Astrocyte (in vitro differentiated cells and primary cell): ENCODE data around the gene OR8B8. TPM values are rescaled to one million over a fixed set of nuclear protein-coding genes. Genes with fewer than 3 reads are reported as not detected.

Source experiments
- DNase-seq: peaks from one replicate; pipeline ENCODE4 v3.0.0-alpha.2; 2010; ENCODE audit warnings: low read depth
- FAIRE-seq: peaks from 2 replicates; lab custom pipeline; 2011; peaks lifted over from hg19 to GRCh38; lab: Jason Lieb, UNC
- H2AFZ ChIP-seq: 2 replicates; pipeline ENCODE4 v1.6.0; 2012; ENCODE audit warnings: low read depth, low read length, inconsistent platforms
- H3K27ac ChIP-seq: 2 replicates; pipeline ENCODE4 v1.5.1; 2011; ENCODE audit warnings: low read depth, low read length, inconsistent platforms
- H3K27me3 ChIP-seq: 2 replicates; pipeline ENCODE4 v1.6.0; 2011; ENCODE audit warnings: low read length, inconsistent platforms; ENCODE audit not compliant: insufficient read depth
- H3K36me3 ChIP-seq: 2 replicates; pipeline ENCODE4 v1.5.1; 2011; ENCODE audit warnings: low read length, inconsistent platforms; ENCODE audit not compliant: insufficient read depth
- H3K4me1 ChIP-seq: 2 replicates; pipeline ENCODE4 v1.5.1; 2011; ENCODE audit warnings: low read length, inconsistent platforms; ENCODE audit not compliant: insufficient read depth
- H3K4me2 ChIP-seq: 2 replicates; pipeline ENCODE4 v1.6.0; 2012; ENCODE audit warnings: low read length, inconsistent platforms
- H3K4me3 ChIP-seq: 2 replicates; pipeline ENCODE4 v1.5.1; 2011; ENCODE audit warnings: low read depth, mild to moderate bottlenecking, low read length, inconsistent platforms; ENCODE audit not compliant: insufficient read depth
- H3K79me2 ChIP-seq: 2 replicates; pipeline ENCODE4 v1.6.0; 2012; ENCODE audit warnings: mild to moderate bottlenecking, low read length, inconsistent platforms; ENCODE audit not compliant: insufficient read depth
- H3K9ac ChIP-seq: 2 replicates; pipeline ENCODE4 v1.6.0; 2012; ENCODE audit warnings: mild to moderate bottlenecking, low read length, inconsistent platforms
- H3K9me3 ChIP-seq: 2 replicates; pipeline ENCODE4 v1.5.1; 2012; ENCODE audit warnings: low read depth, mild to moderate bottlenecking, low read length, inconsistent platforms; ENCODE audit not compliant: insufficient read depth
- H4K20me1 ChIP-seq: 2 replicates; pipeline ENCODE4 v1.6.0; 2012; ENCODE audit warnings: low read length, inconsistent platforms; ENCODE audit not compliant: insufficient read depth
- H3K27ac Mint-ChIP-seq: one replicate; pipeline ENCODE4 v1.8.0; 2021; ENCODE audit warnings: mild to moderate bottlenecking, mixed read lengths; ENCODE audit not compliant: unreplicated experiment
- H3K27me3 Mint-ChIP-seq: one replicate; pipeline ENCODE4 v1.8.0; 2021; ENCODE audit warnings: low read depth, mixed read lengths; ENCODE audit not compliant: unreplicated experiment
- H3K36me3 Mint-ChIP-seq: one replicate; pipeline ENCODE4 v1.8.0; 2021; ENCODE audit warnings: low read depth, mixed read lengths; ENCODE audit not compliant: unreplicated experiment
- H3K4me1 Mint-ChIP-seq: one replicate; pipeline ENCODE4 v1.8.0; 2021; ENCODE audit warnings: low read depth, mixed read lengths; ENCODE audit not compliant: unreplicated experiment
- H3K4me3 Mint-ChIP-seq: one replicate; pipeline ENCODE4 v1.8.0; 2021; ENCODE audit warnings: mild to moderate bottlenecking, moderate library complexity, mixed read lengths; ENCODE audit not compliant: unreplicated experiment
- H3K9me3 Mint-ChIP-seq: one replicate; pipeline ENCODE4 v1.8.0; 2021; ENCODE audit warnings: mild to moderate bottlenecking, mixed read lengths; ENCODE audit not compliant: unreplicated experiment
- EZH2 ChIP-seq: IDR thresholded peaks from 2 replicates; pipeline ENCODE4 v1.6.1; 2012; ENCODE audit warnings: mild to moderate bottlenecking, low read length, inconsistent platforms; ENCODE audit not compliant: insufficient read depth
- total RNA-seq: library from RNA; stranded (reverse); gene quantifications from 2 replicates; pipeline ENCODE4 v1.2.1, GENCODE V29; 2021
- TF ChIP-seq, protein P1 (sequence below): IDR thresholded peaks from 2 replicates; pipeline ENCODE4 v1.5.1; 2011; ENCODE audit warnings: low read depth, mild to moderate bottlenecking, inconsistent platforms, low read length, moderate library complexity; ENCODE audit not compliant: insufficient read depth

The OR8B8 gene
- total RNA-seq, 1 donor from 2014 or later, result not detected

DNA sequence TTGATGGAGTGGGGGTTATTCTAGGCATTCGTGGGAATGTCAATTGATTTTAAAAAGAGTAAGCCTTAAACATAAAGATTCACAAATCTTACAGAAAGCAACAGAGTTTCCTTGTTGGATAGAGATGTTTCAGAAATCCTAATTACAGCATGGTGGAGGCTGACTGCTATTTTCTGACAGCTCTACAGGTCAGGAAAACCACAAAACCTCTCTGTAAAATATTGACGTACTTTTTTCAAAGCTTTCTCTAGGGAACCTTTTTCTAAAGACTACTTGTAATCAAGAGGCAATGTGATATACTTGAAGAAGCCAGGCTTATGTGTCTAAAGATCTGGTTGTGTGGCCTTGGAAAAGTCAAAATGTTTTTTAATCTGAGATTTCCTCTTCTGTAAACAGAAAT lies 9.1 kb upstream of the OR8B8 start:
- Histone ChIP-seq H3K27me3 (no peaks in the 10 kb centered on the region), H3K4me3 (no peak overlapping the region), H3K27ac (no peak overlapping the region), H2AFZ (no peak overlapping the region), H3K9me3 (no peaks in the 10 kb centered on the region), H3K4me2 (no peak overlapping the region), H4K20me1 (no peaks in the 10 kb centered on the region), H3K4me1 (no peaks in the 10 kb centered on the region), H3K79me2 (no peaks in the 10 kb centered on the region), H3K36me3 (no peaks in the 10 kb centered on the region), H3K9ac (no peak overlapping the region)
- TF ChIP-seq EZH2, result no peak
- TF ChIP-seq, protein P1, sequence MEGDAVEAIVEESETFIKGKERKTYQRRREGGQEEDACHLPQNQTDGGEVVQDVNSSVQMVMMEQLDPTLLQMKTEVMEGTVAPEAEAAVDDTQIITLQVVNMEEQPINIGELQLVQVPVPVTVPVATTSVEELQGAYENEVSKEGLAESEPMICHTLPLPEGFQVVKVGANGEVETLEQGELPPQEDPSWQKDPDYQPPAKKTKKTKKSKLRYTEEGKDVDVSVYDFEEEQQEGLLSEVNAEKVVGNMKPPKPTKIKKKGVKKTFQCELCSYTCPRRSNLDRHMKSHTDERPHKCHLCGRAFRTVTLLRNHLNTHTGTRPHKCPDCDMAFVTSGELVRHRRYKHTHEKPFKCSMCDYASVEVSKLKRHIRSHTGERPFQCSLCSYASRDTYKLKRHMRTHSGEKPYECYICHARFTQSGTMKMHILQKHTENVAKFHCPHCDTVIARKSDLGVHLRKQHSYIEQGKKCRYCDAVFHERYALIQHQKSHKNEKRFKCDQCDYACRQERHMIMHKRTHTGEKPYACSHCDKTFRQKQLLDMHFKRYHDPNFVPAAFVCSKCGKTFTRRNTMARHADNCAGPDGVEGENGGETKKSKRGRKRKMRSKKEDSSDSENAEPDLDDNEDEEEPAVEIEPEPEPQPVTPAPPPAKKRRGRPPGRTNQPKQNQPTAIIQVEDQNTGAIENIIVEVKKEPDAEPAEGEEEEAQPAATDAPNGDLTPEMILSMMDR, result no peak
- Mint-ChIP-seq H3K9me3 (peaks cover under 1% of the 10 kb centered on the region), H3K27ac (no peak overlapping the region), H3K4me1 (peaks cover 5% of the 10 kb centered on the region), H3K4me3 (no peak overlapping the region), H3K27me3 (no peaks in the 10 kb centered on the region), H3K36me3 (no peaks in the 10 kb centered on the region)
- no peak for DNase-seq
- FAIRE-seq, result no peak

DNA sequence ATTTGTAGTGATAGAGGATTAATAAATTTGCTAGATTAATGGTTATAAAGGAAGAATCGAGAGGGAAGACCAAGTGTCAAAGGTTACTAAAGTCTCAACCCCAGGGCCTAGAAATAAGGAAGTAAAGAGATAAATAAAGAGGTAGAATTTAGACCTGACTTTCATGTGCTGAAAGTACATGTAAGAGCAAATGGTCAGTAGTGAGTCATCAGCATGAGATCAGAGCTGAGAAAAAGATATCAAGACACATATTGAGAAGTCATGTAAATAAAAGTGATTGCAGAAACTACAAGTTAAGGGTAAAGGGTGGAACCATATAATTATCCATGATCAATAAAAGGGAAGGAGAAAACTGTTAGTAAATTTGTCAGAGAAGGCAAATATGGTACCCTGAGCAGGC lies 1.4 kb upstream of the OR8B8 start:
- Histone ChIP-seq H3K9ac (no peak overlapping the region), H2AFZ (no peak overlapping the region), H3K79me2 (no peaks in the 10 kb centered on the region), H4K20me1 (no peaks in the 10 kb centered on the region), H3K27me3 (no peaks in the 10 kb centered on the region), H3K27ac (no peak overlapping the region), H3K9me3 (no peaks in the 10 kb centered on the region), H3K4me1 (no peaks in the 10 kb centered on the region), H3K4me2 (no peak overlapping the region), H3K36me3 (no peaks in the 10 kb centered on the region), H3K4me3 (no peak overlapping the region)
- H3K4me3 Mint-ChIP-seq, result no peak overlapping the region
- no peaks in the 10 kb centered on the region for H3K4me1 Mint-ChIP-seq
- H3K9me3 Mint-ChIP-seq, result no peaks in the 10 kb centered on the region
- TF ChIP-seq, protein P1, result no peak
- no peak for TF ChIP-seq EZH2
- peaks cover 5% of the 10 kb centered on the region for H3K27me3 Mint-ChIP-seq
- H3K27ac Mint-ChIP-seq, result no peak overlapping the region
- no peak for FAIRE-seq
- no peaks in the 10 kb centered on the region for H3K36me3 Mint-ChIP-seq
- DNase-seq, result peak; percentile 0

DNA sequence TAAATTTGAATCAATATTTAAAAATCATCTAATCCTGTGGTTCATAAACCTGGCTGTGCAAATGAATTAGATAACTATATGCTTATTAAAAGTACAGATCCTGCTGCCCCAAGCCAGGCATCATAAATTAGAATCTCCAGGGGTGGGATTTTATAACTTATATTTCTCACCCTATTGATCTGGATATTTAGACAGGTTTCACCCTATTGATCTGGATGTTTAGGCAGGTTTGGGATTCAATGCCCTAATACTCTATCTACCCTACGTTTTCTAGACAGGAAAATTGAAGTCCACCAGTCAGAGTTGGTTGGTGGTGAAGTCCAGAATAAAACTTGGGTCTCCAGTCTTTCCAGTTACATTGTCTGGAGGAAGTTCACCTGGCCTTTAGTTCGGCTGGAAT lies 2.6 kb downstream of the OR8B8 start:
- H3K4me1 ChIP-seq, result no peaks in the 10 kb centered on the region
- no peaks in the 10 kb centered on the region for H3K36me3 ChIP-seq
- Mint-ChIP-seq H3K36me3 (no peaks in the 10 kb centered on the region), H3K27me3 (peaks cover 8% of the 10 kb centered on the region), H3K9me3 (no peaks in the 10 kb centered on the region), H3K4me1 (no peaks in the 10 kb centered on the region), H3K27ac (no peak overlapping the region), H3K4me3 (no peak overlapping the region)
- H3K9me3 ChIP-seq, result no peaks in the 10 kb centered on the region
- H3K4me3 ChIP-seq, result no peak overlapping the region
- no peak overlapping the region for H2AFZ ChIP-seq
- H3K79me2 ChIP-seq, result no peaks in the 10 kb centered on the region
- no peak overlapping the region for H3K27ac ChIP-seq
- no peaks in the 10 kb centered on the region for H4K20me1 ChIP-seq
- FAIRE-seq, result no peak
- no peak overlapping the region for H3K9ac ChIP-seq
- no peak for TF ChIP-seq EZH2
- TF ChIP-seq, protein P1, result no peak
- H3K4me2 ChIP-seq, result no peak overlapping the region
- H3K27me3 ChIP-seq, result no peaks in the 10 kb centered on the region
- DNase-seq, result no peak
